ENCODE data around the gene LARGE1. TPM values are rescaled to one million over a fixed set of nuclear protein-coding genes. Genes with fewer than 3 reads are reported as not detected.

Gene LARGE1
- total RNA-seq, 6 experiments from 2014 or later: 12.2 to 28.3 (median 15.2) TPM

GRCh38 chr22:33584152-33584551, 336.1 kb downstream of the LARGE1 start:
- Histone ChIP-seq H3K27ac (no peak overlapping the region), H3K27me3 (no peaks in the 10 kb centered on the region), H3K9me3 (no peaks in the 10 kb centered on the region), H3K4me3 (no peak overlapping the region), H3K4me1 (no peaks in the 10 kb centered on the region), H3K36me3 (no peaks in the 10 kb centered on the region)
- TF ChIP-seq CTCF (IDR thresholded peaks at IDR 0.05) (no peak), POLR2A (IDR thresholded peaks at IDR 0.05) (no peak)
- WGBS (ENCODE audit: insufficient coverage, low coverage, low lambda C conversion rate, missing lambda C conversion rate): 90% methylated on average over 5 of the region's 5 CpGs
- intact Hi-C loops (cut with DNase I): loop anchor here (10.0 kb wide), 1 partner anchor 279 kb away; no protein-coding TSS in a partner anchor
- no peak for ATAC-seq
- no peak for DNase-seq

- intact Hi-C loops (cut with DNase I): loop anchor here (10.0 kb wide), 1 partner anchor 278 kb away; no protein-coding TSS in a partner anchor
- no peak overlapping the region for H3K4me3 ChIP-seq
- DNase-seq: no peak
- peaks cover 0 to 8% (median under 1%) of the 10 kb centered on the region in 4 donors for H3K4me1 ChIP-seq
- no peaks in the 10 kb centered on the region for H3K27me3 ChIP-seq
- TF ChIP-seq CTCF (IDR thresholded peaks at IDR 0.05) (no peak), POLR2A (IDR thresholded peaks at IDR 0.05) (no peak)
- no peaks in the 10 kb centered on the region for H3K36me3 ChIP-seq
- no peak overlapping the region for H3K27ac ChIP-seq
- no peak for ATAC-seq
- WGBS (ENCODE audit: insufficient coverage, low coverage, low lambda C conversion rate, missing lambda C conversion rate): 86% methylated on average over 1 of the region's 1 CpG
- H3K9me3 ChIP-seq: no peaks in the 10 kb centered on the region
Observed at GRCh38 chr22:33582822-33583400, 337.4 kb downstream of the LARGE1 start.

GRCh38 chr22:33580310-33580709, 340.0 kb downstream of the LARGE1 start:
- TF ChIP-seq CTCF (IDR thresholded peaks at IDR 0.05): no peak
- no peak for TF ChIP-seq POLR2A (IDR thresholded peaks at IDR 0.05)
- H3K36me3 ChIP-seq: no peaks in the 10 kb centered on the region
- ATAC-seq (no peak), DNase-seq (no peak)
- no peaks in the 10 kb centered on the region for H3K27me3 ChIP-seq
- no peak overlapping the region for H3K4me3 ChIP-seq
- intact Hi-C loops (cut with DNase I): loop anchor here (10.0 kb wide), 1 partner anchor 276 kb away; no protein-coding TSS in a partner anchor
- H3K27ac ChIP-seq: no peak overlapping the region
- 79% methylated on average over 7 of the region's 7 CpGs for WGBS (ENCODE audit: insufficient coverage, low coverage, low lambda C conversion rate, missing lambda C conversion rate)
- peaks cover 0 to 17% (median 5%) of the 10 kb centered on the region in 4 donors for H3K4me1 ChIP-seq
- H3K9me3 ChIP-seq: no peaks in the 10 kb centered on the region

- DNase-seq: peak in 2 of 3 donors; percentile 31 to 70
- Histone ChIP-seq H3K4me3 (no peak overlapping the region), H3K27me3 (no peaks in the 10 kb centered on the region), H3K9me3 (no peaks in the 10 kb centered on the region), H3K4me1 (peaks cover 0 to 17% (median 5%) of the 10 kb centered on the region in 4 donors), H3K27ac (no peak overlapping the region), H3K36me3 (no peaks in the 10 kb centered on the region)
- TF ChIP-seq POLR2A (IDR thresholded peaks at IDR 0.05) (no peak), CTCF (IDR thresholded peaks at IDR 0.05) (peak; percentile 90 to 96 (median 94))
- intact Hi-C loops (cut with DNase I): loop anchor here (10.0 kb wide), 2 partner anchors 55 to 275 kb away; no protein-coding TSS in a partner anchor
- WGBS (ENCODE audit: insufficient coverage, low coverage, low lambda C conversion rate, missing lambda C conversion rate): 39% methylated on average over 6 of the region's 8 CpGs
- ATAC-seq: peak; percentile 92 to 97 (median 96)
Observed at GRCh38 chr22:33579448-33580093, 340.7 kb downstream of the LARGE1 start.
